ENCODE data around the gene LRG1.

LRG1 gene, protein sequence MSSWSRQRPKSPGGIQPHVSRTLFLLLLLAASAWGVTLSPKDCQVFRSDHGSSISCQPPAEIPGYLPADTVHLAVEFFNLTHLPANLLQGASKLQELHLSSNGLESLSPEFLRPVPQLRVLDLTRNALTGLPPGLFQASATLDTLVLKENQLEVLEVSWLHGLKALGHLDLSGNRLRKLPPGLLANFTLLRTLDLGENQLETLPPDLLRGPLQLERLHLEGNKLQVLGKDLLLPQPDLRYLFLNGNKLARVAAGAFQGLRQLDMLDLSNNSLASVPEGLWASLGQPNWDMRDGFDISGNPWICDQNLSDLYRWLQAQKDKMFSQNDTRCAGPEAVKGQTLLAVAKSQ

DNA sequence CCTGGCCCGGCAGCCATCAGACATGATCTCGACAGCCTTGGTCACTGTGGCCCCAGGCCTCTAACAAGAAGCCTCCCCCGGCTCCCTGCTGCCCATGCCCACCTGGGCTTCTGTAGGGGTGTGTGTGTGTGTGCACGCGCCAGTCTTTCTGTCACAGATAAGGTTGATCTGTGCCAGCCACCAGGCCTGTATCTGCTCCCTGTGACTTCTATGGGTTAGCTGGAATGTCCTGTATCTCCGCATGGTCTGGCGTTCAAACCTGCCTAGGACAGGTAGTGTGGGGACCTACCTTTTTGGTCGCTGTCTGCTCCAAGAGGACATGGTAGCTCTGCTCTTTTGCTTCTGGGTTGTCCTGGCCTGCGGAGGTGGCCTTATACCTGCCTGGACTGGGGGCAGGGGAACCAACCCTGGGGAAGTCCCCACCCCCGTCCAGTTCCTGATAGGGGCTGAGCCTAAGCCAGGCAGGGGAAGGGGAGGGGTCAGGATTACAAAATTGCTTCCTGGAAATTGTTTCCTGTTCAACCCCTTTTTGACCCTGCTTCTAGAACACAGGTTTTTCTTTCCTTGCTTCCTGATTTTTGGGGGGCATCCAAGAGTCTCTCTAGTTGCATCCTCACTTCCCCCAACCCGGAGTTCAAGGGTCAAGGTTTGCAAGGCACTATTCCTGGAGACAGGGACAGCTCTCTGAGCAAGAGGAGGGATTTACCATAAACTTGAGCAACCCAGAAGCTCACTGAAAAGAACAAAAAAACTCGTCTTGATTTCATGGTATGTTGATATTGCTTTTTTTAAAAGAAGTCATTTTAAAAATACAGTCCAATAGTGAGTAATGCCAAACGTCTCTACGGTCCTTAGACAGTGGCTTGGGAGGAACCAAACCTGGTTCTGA, at the start of gene LRG1:
Gene LRG1, minus strand, starts transcription at position 344 of the 889 bp plus-strand sequence. Its CDS starts 23 bp downstream, at position 321.
- DNase-seq (ENCODE audit: low read depth, low spot score): no peak

DNA sequence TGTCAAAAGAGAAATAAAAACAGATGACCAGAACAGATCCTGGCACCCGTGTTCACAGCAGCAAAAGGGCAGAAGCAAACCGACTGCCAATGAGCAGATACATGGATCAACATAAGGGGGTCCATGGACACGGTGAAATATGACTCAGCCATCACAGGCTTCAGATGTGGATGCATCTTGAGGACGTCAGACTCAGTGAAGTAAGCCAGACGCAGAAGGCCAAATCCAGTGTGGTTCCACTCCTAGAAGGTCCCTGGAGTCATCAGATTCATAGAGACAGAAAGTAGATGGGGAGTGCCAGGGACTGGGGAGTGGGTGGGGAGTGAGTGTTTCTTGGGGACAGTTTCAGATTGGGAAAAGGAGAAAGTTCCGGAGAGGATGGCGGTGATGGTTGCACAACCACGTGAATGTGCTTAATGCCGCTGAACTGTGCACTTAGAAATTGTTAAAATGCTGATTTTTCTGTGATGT, 48.5 kb upstream of the LRG1 start:
- DNase-seq (ENCODE audit: low read depth, low spot score): no peak

DNA sequence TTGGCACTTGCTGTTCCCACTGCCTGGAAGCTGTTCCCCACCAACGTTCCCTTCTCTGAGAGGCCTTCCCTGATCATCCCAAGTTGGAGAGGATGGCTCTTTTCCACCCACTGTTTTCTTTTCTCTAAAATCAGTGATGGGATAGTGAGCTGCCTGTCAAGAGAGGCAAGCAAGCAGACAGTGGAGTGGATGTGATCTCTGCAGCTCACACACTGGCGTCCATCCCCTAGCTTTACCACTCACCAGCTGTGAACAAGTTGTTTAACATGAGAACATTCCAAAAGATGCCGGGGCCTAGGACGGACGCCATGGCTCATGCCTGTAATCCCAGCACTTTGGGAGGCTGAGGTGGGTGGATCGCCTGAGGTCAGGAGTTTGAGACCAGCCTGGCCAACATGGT, 47.7 kb upstream of the LRG1 start:
- no peak for DNase-seq (ENCODE audit: low read depth, low spot score)

DNA sequence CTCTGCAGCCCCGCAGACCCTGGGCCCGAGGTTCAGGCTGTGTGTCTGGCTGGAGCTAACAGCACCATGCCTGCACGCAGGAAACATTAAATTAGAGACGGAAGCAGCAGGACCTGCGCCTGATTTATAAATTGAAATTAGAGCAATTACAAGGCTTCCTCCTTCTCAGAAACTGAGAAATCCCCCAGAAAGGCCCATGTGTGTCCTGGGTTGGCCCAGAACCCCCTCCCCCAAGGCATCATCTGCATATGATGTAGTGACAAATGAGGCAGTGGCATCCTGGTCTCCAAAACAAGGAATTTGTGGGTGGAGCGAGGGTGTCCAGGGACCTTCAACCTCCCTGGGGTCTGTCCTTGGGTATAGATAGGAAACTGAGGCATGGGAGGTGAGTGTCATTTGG, 46.9 kb upstream of the LRG1 start:
- DNase-seq (ENCODE audit: low read depth, low spot score): no peak

DNA sequence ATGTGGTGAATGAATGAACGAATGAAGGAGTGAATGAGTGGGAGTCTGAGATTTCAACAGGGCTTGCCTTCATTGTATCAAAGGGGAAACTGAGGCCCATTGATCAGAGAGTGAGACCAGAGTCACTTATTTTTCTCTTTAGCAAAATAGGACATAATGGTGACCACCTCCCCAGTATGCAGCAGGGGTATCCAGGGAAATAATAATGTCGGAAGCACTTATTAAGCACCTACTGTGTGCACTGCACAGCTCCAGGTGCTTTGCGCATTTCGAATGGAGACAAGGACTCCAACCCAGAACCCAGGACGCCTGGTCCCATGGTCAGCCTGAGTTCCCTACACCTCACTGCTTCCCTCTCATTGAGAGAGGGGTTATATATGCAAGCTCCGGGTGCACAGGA, 46.4 kb upstream of the LRG1 start:
- DNase-seq (ENCODE audit: low read depth, low spot score): no peak

DNA sequence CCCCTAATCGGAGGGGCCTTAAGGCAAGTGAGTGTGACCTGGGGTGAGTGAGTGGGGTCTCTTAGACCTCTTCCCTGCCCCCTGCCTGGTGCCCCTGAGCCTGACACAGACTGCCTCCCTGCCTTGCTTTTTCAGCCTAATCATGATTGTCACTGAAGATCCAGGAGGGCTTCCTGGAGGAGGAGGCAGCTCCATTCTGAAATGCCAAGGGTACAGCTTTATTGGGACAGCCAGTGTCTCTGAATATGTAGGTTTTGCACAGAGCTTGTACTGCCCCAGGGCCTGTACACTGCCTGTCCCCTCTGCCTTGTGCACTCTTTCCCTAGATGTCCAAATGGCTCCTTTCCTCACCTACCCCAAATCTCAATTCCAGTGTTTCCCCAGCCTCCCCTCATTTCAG, 45.7 kb upstream of the LRG1 start:
- no peak for DNase-seq (ENCODE audit: low read depth, low spot score)

DNA sequence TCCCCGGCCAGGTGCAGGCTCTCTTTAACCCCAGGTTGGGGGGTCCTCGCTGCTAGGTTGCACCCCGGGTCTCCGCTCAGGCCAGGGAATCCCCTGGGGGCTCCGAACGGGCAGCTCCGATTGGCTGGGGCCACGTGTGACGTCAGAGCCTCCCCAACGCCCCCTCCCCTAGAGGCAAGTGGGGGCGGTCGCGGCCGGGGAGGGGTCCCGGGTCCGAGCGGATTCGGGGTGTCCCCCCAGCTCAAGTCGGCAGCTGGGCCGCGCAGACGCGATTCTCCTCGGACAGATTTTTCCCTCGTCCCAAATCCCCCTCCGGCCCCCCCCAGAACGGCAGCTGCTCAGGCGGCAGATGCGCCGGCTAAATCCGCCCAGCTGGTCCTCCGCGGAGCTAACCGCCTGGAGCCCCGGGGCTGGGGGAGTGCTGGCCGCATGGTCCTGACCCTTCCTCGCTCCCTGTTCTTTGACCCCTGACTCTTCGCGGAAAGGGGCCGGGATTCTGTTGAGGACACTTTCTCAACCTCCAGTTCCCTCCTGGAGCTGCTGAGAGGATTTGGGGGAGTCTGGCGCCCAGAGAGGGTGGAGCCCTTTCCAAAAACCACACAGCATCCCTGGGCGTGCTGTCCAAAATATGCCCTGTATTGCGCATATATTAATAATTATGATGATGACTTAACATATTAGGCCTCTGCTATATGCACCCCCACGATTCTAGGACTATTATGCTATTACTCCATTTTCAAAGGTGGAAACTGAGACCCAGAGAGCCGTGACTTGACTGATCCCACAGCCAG, 45.0 kb upstream of the LRG1 start:
- no peak for DNase-seq (ENCODE audit: low read depth, low spot score)

DNA sequence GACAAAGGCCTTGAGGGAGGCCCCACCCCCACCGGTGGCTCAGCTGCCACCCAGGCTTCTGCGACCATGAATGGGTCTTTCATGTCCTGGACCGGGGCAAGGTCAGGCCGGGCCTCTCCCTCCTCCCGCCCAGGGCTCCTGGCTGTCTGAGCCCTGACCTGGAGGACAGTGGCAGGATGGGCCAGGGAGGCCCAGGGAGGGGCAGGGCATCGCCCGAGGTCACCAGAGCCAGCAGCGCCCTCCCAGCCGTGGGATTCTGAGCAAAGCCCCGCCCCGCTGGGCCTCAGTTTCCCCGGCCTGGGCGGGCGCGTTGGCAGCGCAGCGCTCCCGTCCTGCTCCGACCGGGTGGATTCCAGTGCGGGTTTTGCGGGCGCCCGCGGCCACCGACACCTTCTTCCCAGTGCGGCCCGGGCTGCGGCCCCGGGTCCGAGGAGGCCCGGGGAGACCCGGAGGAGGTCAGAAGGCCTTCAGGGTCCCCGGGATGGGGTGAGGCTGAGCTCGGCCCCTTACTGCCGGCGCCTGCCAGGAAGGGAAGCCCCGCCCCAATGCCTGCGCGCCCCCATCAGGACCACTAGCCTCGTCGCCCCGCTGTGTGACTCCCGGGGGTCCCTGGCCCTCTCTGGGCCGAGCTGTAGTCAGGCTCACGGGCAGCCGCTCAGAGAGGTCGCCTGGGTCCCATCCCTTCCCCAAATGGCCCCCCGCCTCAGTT, 44.3 kb upstream of the LRG1 start:
- DNase-seq (ENCODE audit: low read depth, low spot score): no peak

DNA sequence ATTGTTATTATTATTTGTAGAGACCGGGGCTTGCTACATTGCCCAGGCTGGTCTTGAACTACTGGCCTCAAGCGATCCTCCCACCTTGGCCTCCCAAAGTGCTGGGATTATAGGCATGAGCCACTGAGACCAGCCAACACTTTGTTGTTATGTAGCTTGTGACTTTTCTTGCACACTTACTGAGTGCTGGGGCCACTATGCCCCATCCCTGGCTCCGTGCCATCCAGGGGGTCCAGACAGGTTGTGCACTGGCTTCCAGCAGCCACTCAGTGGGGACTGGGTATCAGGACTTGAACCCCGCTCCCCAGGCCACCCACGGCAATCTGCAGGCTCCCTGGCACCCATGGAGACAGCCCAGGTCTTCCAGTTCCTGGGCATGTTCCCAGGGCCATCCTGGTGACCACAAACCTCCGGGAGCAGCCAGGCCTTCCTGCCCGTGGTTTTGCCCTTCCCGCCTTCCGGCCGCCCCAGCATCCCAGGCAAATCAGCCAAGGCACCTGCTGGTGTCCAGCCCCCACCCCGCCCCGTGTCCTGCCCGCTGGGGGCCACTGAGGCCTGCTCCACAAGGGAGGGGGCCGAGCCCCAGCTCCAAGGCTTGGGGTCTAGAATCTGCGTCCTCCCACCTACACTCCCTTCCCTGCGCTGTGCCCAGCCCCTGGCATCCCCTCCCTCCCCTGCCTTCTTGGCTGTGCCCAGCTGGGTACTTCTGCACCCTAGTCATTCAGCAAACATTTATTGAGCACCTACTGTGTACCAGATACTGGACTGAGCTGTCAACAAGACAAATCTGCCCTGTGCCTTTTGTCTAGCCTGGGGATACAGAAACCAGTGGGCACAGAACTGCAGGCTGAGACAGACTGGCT, 43.4 kb upstream of the LRG1 start:
- no peak for DNase-seq (ENCODE audit: low read depth, low spot score)

DNA sequence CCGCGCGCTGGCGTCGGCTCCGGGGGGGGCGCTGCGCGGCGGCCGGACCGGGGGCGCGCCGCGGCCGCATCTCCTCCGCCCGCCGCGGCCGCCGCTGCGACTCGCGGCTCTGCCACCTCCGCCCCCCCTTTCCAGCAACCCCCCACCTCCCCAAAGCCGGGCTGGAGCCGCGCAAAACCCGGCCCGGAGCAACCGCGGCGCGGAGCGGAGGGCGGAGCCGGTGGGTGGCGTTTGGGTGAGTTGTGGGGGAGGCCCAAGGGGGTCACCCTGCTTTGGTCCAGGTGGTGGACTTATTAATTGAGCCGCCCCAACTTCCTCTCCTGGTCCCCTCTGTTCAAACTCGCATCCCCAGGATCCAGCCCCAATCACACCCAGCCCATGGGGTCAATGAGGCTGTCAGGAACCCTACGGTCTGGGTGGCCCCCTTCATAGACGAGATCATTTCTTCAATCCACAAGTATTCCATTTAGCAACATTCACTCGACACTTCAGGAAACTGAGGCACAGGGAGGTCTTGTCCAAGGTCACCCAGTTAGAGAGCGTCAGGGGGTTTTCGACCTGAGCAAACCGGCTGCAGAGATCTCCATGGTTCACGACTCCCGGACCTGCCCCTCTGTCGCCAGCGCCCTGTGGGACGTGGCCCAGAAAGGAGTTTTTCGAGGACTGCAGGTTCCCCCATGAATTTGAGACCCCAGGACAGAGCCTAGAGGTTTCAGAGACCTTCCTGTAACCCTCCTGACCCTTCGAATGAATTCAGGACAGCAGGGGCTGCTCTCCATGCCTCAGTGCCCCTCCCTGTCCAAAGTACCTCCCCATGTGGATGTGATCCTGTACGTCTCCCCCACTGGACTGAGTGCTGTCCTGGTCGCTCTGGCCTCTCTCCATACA, 42.1 kb upstream of the LRG1 start:
- no peak for DNase-seq (ENCODE audit: low read depth, low spot score)

DNA sequence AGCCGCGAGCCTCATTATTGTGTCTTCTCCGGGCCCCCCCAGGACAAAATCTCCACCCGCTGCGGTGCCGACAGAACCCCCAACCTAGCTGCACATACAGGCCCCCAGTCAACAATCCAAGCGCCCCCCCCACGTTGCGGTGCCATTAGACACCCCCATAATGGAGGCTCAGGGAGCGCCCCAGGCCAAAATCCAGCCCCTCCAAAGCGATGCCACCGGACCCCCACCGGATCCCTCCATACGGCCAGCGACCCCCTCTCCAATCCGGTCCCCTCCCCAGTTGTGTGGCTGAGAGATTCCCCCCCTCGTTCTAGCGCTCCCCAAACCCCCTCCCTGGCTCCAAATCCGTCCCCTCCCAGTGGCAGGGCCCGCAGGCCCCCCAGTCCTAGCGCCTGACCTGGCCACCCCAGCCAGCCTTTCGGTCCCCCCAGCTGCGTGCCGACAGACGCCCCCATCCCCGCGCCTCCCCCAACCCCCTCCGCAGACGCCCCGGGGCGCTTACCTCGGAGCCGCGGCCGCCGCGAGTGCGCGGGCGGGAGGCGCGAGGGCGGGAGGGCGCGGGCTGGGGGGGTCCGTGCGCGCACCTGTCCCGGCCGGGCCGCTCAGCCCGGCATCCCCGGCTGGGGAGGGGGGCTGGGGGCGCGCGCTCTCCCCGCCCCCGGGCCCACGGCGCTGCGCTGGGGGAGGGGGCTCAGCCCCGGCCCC, 41.3 kb upstream of the LRG1 start:
- no peak for DNase-seq (ENCODE audit: low read depth, low spot score)

DNA sequence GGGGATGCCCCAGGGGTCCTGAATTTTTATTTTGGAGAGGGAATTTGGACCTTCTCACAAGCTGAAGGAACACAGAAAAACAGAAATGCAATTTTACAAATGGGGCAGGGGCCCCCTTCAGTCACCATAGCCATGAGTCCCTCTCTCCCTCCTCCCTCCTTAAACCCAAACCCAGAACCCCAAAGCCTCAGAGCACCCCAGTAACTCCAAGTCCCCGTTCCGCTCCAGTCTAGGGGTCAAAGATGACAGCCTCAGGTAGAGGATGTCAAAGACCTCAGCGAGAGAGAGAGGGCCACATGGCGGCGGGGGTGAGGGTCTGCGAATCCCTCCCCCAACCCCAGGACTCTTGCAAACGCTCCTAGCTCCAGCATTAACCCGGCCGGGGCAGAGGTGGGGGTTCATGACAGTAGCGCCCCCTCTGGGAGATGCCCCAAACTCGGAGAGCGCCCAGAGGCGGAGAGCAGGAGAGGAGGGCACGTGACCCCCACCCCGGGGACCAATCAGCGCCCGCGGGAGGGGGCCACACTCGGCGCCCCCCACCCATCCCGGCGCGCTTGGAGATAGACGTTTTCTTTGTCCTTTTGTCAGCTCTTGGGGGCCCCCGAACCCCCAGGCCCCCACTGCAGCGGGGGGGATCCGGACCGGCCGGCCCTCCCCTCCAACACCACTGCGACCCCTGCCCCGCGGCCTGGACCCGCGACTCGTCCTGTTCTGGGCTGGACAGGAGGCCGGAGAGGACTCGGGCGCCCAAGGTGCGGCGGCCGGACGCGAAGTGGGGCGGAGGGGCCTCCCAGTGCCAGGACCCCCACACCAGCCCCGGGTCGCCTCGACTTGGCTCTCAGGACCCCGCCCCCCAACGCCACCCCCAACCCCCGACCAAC, 40.4 kb upstream of the LRG1 start:
- no peak for DNase-seq (ENCODE audit: low read depth, low spot score)

DNA sequence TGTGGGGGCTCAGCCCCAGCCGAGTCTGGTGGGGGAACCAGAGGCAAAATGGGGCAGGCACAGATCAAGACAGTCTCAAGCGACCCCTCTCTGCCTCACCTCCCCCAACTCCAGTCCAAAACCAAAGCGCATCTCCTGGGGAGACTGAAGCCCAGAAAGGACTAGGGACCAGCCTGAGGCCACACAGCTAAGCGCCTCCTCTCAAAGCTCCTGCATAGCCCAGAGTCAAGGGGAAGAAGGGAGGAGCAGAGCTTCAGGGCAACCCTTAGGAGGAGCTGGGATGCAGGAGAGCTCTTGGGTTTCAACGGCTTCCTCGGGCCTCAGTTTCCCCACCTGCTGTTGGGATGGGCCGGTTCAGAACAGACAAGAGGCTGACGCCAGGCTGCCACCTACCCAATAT, 39.6 kb upstream of the LRG1 start:
- no peak for DNase-seq (ENCODE audit: low read depth, low spot score)

DNA sequence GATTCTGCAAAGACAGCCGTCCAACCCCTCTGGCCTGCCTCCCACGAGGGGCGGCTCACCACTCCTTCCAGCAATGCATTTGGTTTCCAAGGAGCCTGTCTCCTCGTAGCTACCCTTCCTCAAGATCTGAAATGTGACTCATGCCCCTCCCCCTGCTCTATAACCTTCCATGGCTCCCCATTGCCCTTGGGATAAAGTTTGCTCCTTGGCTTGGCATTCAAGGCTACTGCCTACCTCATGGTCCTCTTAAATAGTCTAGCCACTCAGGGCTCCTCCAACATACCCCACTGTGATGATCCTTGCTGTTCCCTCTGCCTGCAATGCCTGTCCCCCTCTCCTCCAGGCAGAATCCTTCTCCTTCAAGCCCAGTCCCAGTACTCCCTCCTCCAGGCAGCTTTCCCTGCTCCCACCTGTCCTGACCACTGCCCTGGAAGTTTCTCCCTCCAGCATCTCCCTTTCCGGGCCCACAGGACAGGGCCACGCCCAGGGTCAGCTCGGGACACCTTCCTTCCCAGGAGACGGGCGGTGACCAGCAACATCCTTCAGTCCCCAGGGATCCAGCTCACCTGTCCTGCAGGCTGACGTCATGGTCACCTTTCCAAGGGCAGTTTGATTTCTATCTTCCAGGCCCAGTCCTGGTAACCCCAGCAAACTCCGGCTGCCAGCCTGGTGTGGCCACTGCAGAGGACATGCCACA, 38.9 kb upstream of the LRG1 start:
- DNase-seq (ENCODE audit: low read depth, low spot score): no peak

DNA sequence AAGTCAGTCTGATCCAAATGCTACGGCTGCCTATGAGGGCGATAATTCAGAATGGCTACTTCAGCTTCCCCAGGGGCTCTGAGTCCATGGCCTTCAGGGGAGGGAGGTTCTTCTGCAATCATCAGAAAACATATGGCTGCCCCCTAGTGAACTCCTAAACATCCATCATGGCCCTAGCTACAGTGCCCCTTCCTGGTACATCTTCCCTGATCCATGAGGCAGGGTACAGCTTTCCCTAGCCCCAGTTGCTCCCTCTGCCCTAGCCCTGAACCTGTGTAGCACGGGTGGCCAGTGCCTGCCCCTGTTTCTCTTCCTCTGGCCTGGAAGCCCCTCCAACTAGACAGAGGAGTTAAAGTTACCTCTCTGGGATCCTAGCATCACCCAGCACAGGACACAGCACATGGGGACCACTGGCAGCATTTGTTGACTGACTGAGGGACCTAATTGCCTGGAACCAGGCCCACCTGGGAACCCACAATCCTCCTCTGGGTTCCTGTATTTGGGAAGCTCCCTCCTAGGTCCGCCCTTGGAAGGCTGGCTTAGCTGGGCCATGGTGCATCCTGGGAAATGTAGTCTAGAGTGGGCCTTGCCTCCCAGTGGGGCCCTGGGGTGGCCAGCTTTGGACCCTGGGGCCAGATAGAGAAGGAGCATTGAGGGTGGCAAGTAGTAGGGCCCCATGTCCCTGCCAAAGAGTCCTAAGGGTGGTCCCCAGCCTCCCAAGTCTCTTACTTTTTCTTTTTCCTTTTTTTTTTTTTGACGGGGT, 37.4 kb upstream of the LRG1 start:
- DNase-seq (ENCODE audit: low read depth, low spot score): no peak

Measured in iPS DF 19.7 (cell line).